Ishikawa (cell line): ENCODE data around the gene OSGEPL1.
A peak's percentile ranks its signal among the peaks of the same experiment; 100 is the strongest.

Experiments
- CEBPB ChIP-seq: IDR thresholded peaks from 2 replicates; pipeline ENCODE4 v1.6.1; 2012
- CREB1 ChIP-seq: IDR thresholded peaks from 2 replicates; pipeline ENCODE4 v1.6.1; 2012; ENCODE audit warnings: low read depth
- EGR1 ChIP-seq: IDR thresholded peaks from 2 replicates; pipeline ENCODE4 v1.6.1; 2012
- EP300 ChIP-seq: IDR thresholded peaks from 2 replicates; pipeline ENCODE4 v1.6.1; 2012; ENCODE audit warnings: borderline replicate concordance
- FOXM1 ChIP-seq: IDR thresholded peaks from 2 replicates; pipeline ENCODE4 v1.6.1; 2012; ENCODE audit warnings: low read depth, borderline replicate concordance
- MAX ChIP-seq: IDR thresholded peaks from 2 replicates; pipeline ENCODE4 v1.6.1; 2012
- NFIC ChIP-seq: IDR thresholded peaks from 2 replicates; pipeline ENCODE4 v1.6.1; 2012
- RAD21 ChIP-seq: IDR thresholded peaks from 2 replicates; pipeline ENCODE4 v1.6.1; 2012; ENCODE audit warnings: low read depth
- REST ChIP-seq: IDR thresholded peaks from 2 replicates; pipeline ENCODE4 v1.6.1; 2012; ENCODE audit warnings: low read depth, mild to moderate bottlenecking
- TAF1 ChIP-seq: IDR thresholded peaks from 2 replicates; pipeline ENCODE4 v1.6.1; 2012; ENCODE audit warnings: low read depth, mild to moderate bottlenecking
- TCF12 ChIP-seq: IDR thresholded peaks from 2 replicates; pipeline ENCODE4 v1.6.1; 2012; ENCODE audit warnings: low read depth
- TEAD4 ChIP-seq: IDR thresholded peaks from 2 replicates; pipeline ENCODE4 v1.6.1; 2012
- YY1 ChIP-seq: IDR thresholded peaks from 2 replicates; pipeline ENCODE4 v1.6.1; 2012; ENCODE audit warnings: low read depth
- ZBTB7A ChIP-seq: IDR thresholded peaks from 2 replicates; pipeline ENCODE4 v1.6.1; 2012; ENCODE audit warnings: low read depth
- TF ChIP-seq, protein P1 (sequence below): IDR thresholded peaks from 2 replicates; pipeline ENCODE4 v1.6.1; 2012

OSGEPL1 gene

GRCh38 chr2:189751080-189751658, 11.4 kb downstream of the OSGEPL1 start:
- TF ChIP-seq CEBPB = no peak
- TF ChIP-seq TAF1 = no peak
- TF ChIP-seq ZBTB7A = no peak
- no peak for TF ChIP-seq EP300
- no peak for TF ChIP-seq EGR1
- TF ChIP-seq, protein P1, sequence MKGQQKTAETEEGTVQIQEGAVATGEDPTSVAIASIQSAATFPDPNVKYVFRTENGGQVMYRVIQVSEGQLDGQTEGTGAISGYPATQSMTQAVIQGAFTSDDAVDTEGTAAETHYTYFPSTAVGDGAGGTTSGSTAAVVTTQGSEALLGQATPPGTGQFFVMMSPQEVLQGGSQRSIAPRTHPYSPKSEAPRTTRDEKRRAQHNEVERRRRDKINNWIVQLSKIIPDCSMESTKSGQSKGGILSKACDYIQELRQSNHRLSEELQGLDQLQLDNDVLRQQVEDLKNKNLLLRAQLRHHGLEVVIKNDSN = no peak
- TF ChIP-seq RAD21 = peak; percentile 47
- no peak for TF ChIP-seq CREB1

DNA sequence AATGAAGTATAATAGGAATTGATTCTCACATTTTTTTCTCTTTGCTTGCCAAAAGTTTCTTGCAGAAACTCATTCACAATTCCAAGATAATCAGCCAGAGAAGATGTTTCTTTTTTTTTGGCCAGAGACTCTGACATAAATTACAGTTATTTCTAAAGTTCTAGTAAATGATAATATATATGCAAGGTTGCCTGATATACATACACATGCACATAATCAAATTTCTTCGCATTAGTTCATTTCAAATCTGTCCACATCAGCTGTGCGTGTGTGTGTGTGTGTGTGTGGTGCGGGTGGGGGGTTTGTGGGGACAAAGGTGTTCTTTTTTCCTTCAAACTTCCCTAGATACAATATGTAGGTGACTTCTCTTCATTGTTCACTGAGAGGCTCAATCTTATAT, 33.2 kb downstream of the OSGEPL1 start:
- TF ChIP-seq NFIC = no peak
- TF ChIP-seq CEBPB = no peak
- TF ChIP-seq RAD21 = no peak
- no peak for TF ChIP-seq YY1

DNA sequence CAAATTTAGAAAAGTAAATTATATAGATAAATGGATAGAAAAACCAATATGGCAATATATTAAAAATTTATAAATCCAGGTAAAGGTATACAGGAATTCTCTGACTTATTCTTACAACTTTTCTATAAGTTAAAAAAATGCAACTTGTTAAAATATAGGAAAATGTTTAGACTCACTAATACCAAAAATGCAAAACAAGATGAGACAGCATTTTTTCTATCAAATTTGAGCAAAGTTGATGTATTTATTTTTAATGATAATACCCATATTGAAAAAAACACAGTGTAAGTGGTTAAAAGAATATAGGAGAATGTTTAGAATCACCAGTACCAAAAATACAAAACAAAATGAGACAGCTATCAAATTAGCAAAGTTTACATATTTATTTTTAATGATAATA, 35.7 kb downstream of the OSGEPL1 start:
- no peak for TF ChIP-seq RAD21
- TF ChIP-seq TCF12 = no peak
- no peak for TF ChIP-seq CREB1
- no peak for TF ChIP-seq EGR1
- TF ChIP-seq EP300 = no peak
- no peak for TF ChIP-seq YY1
- no peak for TF ChIP-seq ZBTB7A
- TF ChIP-seq TAF1 = no peak
- TF ChIP-seq NFIC = no peak

DNA sequence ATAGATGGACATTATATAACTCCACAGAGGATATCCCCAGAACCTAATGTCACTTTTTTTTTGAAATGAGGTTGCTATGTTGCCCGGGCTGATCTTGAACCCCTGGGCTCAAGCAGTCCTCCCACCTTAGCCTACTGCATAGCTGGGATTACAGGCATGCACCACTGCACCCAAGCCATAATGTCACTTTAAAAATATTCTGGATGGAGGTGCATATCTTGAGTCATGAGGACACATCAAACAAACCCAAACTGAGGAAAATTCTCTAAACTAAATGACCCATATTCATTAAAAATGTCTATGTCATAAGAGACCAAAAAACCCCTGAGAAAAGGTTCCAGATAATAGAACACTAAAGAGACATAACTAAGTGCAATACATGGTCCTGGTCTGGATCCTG, 36.3 kb downstream of the OSGEPL1 start:
- TF ChIP-seq CEBPB (no peak), TCF12 (no peak), EP300 (no peak), TAF1 (no peak), ZBTB7A (no peak), RAD21 (no peak), NFIC (no peak), FOXM1 (no peak), REST (no peak), TEAD4 (no peak), EGR1 (no peak), CREB1 (no peak), MAX (no peak), YY1 (no peak)
- TF ChIP-seq, protein P1 = no peak

GRCh38 chr2:189723192-189723591, 39.4 kb downstream of the OSGEPL1 start:
- TF ChIP-seq FOXM1 (no peak), CEBPB (no peak), TEAD4 (no peak), REST (no peak), EGR1 (no peak), TAF1 (no peak), EP300 (no peak), CREB1 (no peak), MAX (no peak), RAD21 (no peak), NFIC (no peak), YY1 (no peak), ZBTB7A (no peak), TCF12 (no peak)
- TF ChIP-seq, protein P1 = no peak

DNA sequence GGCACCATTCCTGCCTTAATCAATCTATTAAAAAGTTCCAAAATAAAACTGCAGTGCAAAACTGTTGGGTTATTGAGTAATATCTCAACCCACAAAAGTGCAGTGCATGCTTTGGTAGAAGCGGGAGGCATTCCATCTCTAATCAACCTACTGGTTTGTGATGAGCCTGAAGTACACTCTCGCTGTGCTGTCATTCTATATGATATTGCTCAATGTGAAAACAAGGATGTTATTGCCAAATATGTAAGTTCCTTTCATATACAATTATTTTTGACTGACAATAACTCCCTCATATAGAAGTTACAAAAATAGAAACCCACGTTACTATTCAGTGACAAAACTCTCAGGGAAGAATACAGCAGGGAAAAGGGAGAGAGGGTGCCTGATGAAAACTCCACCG, 43.0 kb downstream of the OSGEPL1 start:
- no peak for TF ChIP-seq TAF1
- no peak for TF ChIP-seq CREB1
- TF ChIP-seq TEAD4 = no peak
- no peak for TF ChIP-seq EGR1
- no peak for TF ChIP-seq RAD21
- no peak for TF ChIP-seq MAX
